ENCODE data around the gene COPRS. TPM values are rescaled to one million over a fixed set of nuclear protein-coding genes. Genes with fewer than 3 reads are reported as not detected.
"Not testable (repeated sequence)": the region's sequence is repeated elsewhere in the genome, so short reads cannot be mapped to it uniquely, and the experiment has no call there.

The COPRS gene
- total RNA-seq, 2 experiments from 2014 or later: 19.5 to 34.1 TPM

DNA sequence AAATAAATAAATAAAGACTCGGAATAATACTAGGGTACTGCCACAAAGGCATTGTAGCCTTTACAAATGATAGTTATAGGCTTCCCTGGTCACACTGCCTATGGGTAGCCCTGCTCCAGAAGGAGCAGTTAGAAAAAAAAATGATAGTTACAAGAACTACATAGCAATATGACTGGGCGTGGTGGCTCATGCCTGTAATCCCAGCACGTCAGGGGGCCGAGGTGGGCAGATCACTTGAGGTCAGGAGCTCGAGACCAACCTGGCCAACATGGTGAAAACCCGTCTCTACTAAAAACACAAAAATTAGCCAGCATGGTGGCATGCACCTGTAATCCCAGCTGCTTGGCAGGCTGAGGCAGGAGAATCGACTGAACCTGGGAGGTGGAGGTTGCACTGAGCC lies 40.2 kb downstream of the COPRS start:
- H3K27ac Mint-ChIP-seq; CTCF ChIA-PET; ATAC-seq; DNase-seq; H3K27me3 Mint-ChIP-seq; H3K9me3 Mint-ChIP-seq (ENCODE audit: low read depth); H3K4me3 Mint-ChIP-seq; H3K4me1 Mint-ChIP-seq; H3K36me3 Mint-ChIP-seq: not testable (repeated sequence)

DNA sequence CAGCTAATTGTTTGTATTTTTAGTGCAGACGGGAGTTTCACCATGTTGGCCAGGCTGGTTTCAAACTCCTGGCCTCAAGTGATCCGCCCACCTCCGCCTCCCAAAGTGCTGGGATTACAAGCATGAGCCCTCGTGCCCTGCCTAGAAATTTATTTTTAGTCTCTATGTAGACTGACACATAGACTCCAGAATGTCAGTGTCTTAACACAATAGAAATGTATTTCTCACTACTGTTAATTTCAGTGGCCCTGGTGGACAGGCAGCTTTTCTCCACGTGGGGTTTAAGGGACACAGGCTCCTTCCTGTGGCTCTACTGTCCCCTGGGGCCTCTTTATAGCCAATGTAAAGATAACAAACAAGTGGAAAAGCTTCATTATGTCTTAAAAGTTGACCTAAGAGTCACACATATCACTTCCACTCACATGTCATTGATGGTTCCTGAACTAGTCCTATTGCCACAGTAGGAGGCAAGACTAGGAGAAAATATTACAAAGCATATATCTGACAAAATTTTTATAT lies 43.8 kb downstream of the COPRS start:
- no peak overlapping the region for H3K27ac Mint-ChIP-seq
- peaks cover 7% of the 10 kb centered on the region for H3K27me3 Mint-ChIP-seq
- H3K9me3 Mint-ChIP-seq (ENCODE audit: low read depth): no peaks in the 10 kb centered on the region
- no peaks in the 10 kb centered on the region for H3K36me3 Mint-ChIP-seq
- CTCF ChIA-PET: no interaction called here
- no peak for ATAC-seq
- no peak overlapping the region for H3K4me3 Mint-ChIP-seq
- no peaks in the 10 kb centered on the region for H3K4me1 Mint-ChIP-seq
- no peak for DNase-seq

DNA sequence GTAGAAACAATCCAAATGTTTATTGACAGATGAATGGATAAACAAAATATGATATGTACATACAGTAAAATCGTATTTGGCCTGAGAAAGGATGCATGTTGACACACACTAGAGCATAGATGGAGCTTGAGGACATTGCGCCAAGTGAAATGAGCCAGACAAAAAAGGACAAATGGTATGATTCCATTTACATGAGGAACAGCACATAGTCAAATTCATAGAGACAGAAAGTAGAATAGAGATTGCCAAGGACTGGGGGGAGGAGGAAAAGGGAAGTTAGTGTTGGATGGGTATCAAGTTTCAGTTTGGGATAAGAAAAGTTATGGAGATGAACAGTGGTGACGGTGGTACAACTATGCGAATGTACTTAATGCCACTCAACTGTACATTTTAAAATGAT lies 47.9 kb downstream of the COPRS start:
- ATAC-seq (no peak), DNase-seq (no peak)
- CTCF ChIA-PET: no interaction called here
- Mint-ChIP-seq H3K36me3 (no peaks in the 10 kb centered on the region), H3K9me3 (ENCODE audit: low read depth) (no peaks in the 10 kb centered on the region), H3K27me3 (peaks cover 9% of the 10 kb centered on the region), H3K27ac (no peak overlapping the region), H3K4me3 (no peak overlapping the region), H3K4me1 (no peaks in the 10 kb centered on the region)

DNA sequence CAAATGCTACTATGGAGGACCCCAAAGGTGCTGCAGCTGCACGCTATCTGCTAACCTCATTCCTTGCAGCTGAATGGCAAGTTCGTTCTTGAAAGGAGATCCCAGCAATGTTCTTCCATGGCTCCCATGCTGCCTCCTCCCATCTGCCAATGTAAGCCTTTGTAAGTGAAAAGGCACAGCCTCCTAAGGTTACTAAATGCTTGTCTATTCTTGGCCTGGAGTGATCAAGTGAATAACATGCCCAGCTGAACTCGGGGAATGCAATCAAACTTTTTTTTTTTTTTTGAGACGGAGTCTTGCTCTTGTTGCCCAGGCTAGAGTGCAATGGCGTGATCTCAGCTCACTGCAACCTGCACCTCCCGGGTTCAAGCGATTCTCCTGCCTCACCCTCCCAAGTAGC lies 49.2 kb downstream of the COPRS start:
- not testable (repeated sequence) for H3K27me3 Mint-ChIP-seq; H3K4me1 Mint-ChIP-seq; H3K4me3 Mint-ChIP-seq; ATAC-seq; DNase-seq; H3K36me3 Mint-ChIP-seq; H3K27ac Mint-ChIP-seq; H3K9me3 Mint-ChIP-seq (ENCODE audit: low read depth)
- CTCF ChIA-PET: interaction anchor here (1.8 kb wide), 1 partner anchor 33 kb away, joined by 5 read pairs; no protein-coding TSS in a partner anchor

DNA sequence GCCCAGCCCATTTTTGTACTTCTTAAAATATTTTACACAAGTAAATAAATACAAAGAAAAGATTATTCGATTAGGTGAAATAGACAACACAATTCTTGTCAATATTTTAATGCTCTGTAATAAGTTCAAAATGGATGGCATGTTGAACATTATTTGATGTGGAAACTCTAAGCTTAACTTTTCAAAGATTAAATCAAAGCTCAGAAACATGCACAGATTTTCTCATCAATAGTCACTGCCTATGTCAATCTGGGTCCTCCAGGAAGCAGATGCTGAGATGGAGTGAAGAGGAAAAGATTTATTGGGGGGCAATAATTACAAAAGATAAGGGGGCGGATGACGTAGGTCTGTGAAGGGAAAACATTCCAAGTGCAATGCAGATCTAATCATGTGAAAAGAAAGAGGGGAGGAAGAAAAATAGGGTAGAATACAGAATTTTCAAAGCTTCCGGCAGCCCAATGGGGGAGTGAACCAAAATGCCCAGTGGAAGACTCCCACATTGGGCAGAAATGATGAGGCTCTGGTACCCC lies 50.5 kb downstream of the COPRS start:
- CTCF ChIA-PET: no interaction called here
- no peaks in the 10 kb centered on the region for H3K9me3 Mint-ChIP-seq (ENCODE audit: low read depth)

DNA sequence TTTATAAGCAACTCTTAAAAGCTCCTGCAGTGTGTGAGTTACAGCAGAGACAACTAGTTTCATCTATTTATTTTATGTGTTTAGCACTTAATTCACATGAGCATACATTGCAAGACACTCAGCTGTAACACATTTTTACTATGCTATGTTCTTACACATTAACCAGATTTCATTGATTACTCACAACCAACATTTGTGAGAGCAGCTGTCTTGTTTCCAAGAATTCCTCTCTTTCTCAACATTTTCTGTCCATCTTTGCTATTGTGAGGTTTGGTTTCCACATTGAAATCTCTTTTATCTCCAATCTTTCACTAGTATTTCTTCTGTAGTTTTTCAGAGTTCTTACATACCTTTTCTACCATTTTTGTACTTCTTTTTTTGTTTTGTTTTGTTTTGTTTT lies 51.2 kb downstream of the COPRS start:
- CTCF ChIA-PET: no interaction called here
- no peak for DNase-seq
- no peak overlapping the region for H3K4me3 Mint-ChIP-seq
- H3K4me1 Mint-ChIP-seq: no peaks in the 10 kb centered on the region
- H3K27me3 Mint-ChIP-seq: peaks cover 8% of the 10 kb centered on the region
- no peak overlapping the region for H3K27ac Mint-ChIP-seq
- H3K9me3 Mint-ChIP-seq (ENCODE audit: low read depth): no peaks in the 10 kb centered on the region
- no peak for ATAC-seq
- H3K36me3 Mint-ChIP-seq: no peaks in the 10 kb centered on the region

More for the DNA sequence above, 50.5 kb downstream of the COPRS start:
- no peak for DNase-seq
- Mint-ChIP-seq H3K4me3 (no peak overlapping the region), H3K27me3 (peaks cover 8% of the 10 kb centered on the region), H3K36me3 (no peaks in the 10 kb centered on the region), H3K27ac (no peak overlapping the region), H3K4me1 (no peaks in the 10 kb centered on the region)
- ATAC-seq: no peak

DNA sequence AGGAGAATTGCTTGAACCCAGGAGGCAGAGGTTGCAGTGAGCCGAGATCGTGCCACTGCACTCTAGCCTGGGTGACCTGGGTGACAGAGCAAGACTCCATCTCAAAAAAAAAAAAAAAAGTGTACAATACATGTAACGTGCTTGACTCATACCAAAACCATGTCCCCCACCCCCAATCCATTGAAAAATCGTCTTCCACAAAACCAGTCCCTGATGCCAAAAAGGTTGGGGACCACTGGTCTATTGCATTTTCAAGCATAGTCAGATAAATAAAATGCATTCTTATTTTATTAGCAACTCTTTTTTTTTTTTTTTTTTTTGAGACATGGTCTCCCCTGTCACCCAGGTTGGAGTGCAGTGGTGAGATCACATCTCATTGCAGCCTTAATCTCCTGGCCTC lies 52.1 kb downstream of the COPRS start:
- Mint-ChIP-seq H3K36me3 (no peaks in the 10 kb centered on the region), H3K4me1 (no peaks in the 10 kb centered on the region), H3K27me3 (peaks cover 11% of the 10 kb centered on the region), H3K27ac (no peak overlapping the region), H3K9me3 (ENCODE audit: low read depth) (no peaks in the 10 kb centered on the region), H3K4me3 (no peak overlapping the region)
- ATAC-seq: no peak
- no peak for DNase-seq
- CTCF ChIA-PET: interaction anchor here (0.7 kb wide), 1 partner anchor 638 kb away, joined by 3 read pairs; no protein-coding TSS in a partner anchor

DNA sequence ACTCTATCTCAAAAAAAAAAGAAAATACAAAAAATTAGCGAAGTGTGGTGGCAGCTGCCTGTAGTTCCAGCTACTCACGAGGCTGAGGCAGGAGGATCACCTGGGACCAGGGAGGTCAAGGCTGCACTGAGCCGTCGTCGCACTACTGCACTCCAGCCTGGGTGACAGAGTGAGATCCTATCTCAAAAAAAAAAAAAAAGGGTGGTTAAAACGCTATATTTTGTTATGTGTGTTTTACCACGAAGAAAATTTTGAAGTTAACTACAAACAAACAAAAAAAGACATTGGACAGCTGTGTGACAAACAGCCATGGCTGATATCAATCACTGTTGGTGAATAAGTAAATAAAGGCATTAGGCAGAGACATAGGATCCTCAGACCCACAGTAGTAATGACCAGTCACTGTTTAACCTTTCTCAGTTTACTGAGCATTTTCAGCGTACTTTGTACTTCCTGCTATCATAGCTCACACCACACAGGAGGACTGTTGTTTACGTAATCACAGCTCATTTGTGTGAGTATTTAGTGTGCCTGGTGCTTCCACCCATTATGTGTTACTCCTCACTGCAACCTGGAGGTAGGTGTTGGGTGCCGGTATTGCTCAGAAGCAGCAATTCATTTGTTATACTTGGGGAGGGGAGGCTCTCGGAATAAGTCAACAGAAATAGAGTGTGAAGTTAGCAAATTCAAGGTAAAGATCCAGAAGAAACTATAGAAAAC lies 55.4 kb downstream of the COPRS start:
- Mint-ChIP-seq H3K9me3 (ENCODE audit: low read depth) (no peaks in the 10 kb centered on the region), H3K27me3 (peaks cover 7% of the 10 kb centered on the region), H3K36me3 (no peaks in the 10 kb centered on the region), H3K27ac (no peak overlapping the region), H3K4me1 (no peaks in the 10 kb centered on the region), H3K4me3 (no peak overlapping the region)
- DNase-seq (no peak), ATAC-seq (no peak)
- CTCF ChIA-PET: interaction anchor here (0.6 to 0.7 kb wide), 2 partner anchors 38 to 402 kb away, joined by 3 read pairs; no protein-coding TSS in a partner anchor

DNA sequence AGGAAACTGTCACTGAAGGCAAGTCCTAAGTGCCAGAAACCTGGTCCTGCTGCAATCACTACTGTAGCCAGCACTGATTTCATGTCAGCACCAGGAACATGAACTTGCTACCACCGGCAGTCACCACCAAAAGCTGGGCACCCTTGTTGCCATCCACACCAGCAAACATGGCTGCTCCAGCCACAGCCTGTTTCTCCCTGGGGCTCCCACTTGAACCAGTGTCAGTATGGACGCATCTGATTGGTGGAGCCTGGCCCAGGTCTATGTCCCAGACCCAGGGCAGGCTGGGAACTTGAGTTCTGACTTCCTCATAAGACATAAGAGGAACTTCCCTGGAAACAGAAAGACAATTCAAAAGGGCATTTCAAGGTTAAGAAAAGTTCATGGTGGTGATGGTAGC lies 56.5 kb downstream of the COPRS start:
- CTCF ChIA-PET: no interaction called here
- Mint-ChIP-seq H3K9me3 (ENCODE audit: low read depth) (no peaks in the 10 kb centered on the region), H3K36me3 (no peaks in the 10 kb centered on the region), H3K4me3 (no peak overlapping the region), H3K27me3 (peaks cover 5% of the 10 kb centered on the region), H3K4me1 (no peaks in the 10 kb centered on the region), H3K27ac (no peak overlapping the region)
- ATAC-seq (no peak), DNase-seq (no peak)

Other genes starting within 250 kb of the COPRS start
- gene UTP6, start 42.5 kb upstream of the COPRS start, total RNA-seq: 100 to 1,000 TPM in 1 of 2 experiments, 10 to 100 TPM in 1; 84.9 to 105 TPM
- 10 to 100 TPM; 70.3 to 80.9 TPM for gene SUZ12, start 77.8 kb upstream of the COPRS start, total RNA-seq
- 10 to 100 TPM; 29.4 to 42.8 TPM for gene LRRC37B, start 148.1 kb upstream of the COPRS start, total RNA-seq